Measurements from ENCODE around the gene KCNQ4.

The KCNQ4 gene

DNA sequence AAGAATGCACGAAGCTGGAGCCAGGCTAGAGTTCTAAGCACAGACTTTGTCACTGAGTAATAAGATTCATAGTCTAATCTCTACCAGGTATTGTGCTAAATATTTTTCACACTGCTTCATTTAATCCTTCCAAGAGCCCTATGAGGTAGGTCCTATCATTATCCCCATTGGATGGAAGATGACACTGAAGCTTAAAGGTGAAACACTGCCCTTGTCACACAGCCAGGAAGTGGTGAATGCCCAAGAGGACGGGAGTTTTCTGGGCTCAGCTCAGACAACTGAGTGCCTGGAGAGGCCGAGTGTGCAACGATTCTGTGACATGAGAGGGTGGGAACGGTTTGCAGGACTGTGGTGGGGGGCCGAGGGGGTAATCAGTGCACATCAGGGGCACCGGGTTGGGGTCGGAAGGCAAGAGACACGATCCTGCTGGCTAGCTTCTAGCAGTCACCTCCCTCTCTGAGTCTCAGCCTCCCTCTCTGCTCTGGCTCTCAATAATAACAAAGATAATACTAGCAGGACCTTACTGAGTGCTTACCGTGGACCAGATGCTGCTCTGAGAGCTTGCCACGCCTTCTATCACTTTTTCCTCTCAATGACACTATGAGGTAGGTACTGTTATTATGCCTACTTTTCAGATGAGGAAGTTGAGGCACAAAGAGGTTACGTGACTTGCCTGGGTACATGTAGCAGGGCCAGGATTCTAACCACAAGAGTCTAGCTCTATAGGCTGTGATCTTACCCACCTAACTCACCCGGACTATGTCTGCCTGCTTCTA is 12.4 kb downstream of the KCNQ4 start:
- no peak for DNase-seq (ENCODE audit: low spot score)

DNA sequence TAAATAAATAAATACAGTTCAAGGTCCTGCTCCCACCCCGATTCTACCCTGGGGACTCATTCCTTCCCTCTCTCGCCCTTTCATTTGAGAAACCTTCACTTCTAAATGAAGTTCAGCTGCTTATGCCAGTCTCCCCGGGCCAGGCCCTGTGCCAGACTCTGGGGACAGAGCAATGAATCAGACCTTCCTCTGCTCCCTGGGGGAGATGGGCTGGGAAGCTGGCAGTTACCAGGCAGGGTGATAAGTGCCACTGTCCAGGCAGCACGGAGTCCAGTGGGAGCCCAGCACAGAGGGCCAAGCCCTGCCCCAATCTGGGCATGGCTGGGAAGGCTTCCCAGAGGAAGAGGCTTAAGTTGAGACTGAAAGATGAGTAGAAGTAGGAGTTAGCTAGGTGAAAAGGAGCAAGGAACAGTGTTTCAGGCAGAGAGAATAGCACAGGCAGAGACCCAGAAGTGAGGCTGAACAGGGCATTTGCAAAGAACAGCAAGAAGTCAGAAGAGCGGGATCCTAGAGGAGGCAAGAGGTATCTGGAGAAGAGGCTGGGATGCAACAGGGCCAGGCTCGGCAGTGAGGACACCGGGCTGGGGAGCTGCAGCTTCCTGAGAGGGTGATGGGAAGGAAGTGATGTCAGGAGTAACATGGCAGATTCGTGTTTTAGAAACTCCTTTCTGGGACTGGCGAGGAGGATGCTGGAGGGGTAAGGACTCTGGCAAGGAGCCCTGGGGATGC is 13.5 kb downstream of the KCNQ4 start:
- no peak for DNase-seq (ENCODE audit: low spot score)

DNA sequence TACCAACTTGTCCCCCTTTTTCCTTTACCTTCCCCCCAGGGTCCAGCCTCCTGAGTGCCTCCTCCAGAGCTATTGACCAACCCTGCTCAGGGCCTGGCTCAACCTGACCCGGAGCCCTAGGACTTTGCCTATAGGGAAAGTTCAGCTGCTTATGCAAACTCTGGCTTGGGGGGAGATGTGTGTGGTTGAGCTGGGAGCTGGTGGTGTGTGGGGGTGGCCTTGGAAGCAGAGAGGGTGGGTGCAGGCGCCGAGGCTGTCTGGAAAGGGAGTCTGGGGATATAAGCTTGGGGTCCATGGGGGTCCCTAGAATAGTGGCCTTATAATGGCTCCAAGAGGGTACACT is 14.1 kb downstream of the KCNQ4 start:
- DNase-seq (ENCODE audit: low spot score): no peak

DNA sequence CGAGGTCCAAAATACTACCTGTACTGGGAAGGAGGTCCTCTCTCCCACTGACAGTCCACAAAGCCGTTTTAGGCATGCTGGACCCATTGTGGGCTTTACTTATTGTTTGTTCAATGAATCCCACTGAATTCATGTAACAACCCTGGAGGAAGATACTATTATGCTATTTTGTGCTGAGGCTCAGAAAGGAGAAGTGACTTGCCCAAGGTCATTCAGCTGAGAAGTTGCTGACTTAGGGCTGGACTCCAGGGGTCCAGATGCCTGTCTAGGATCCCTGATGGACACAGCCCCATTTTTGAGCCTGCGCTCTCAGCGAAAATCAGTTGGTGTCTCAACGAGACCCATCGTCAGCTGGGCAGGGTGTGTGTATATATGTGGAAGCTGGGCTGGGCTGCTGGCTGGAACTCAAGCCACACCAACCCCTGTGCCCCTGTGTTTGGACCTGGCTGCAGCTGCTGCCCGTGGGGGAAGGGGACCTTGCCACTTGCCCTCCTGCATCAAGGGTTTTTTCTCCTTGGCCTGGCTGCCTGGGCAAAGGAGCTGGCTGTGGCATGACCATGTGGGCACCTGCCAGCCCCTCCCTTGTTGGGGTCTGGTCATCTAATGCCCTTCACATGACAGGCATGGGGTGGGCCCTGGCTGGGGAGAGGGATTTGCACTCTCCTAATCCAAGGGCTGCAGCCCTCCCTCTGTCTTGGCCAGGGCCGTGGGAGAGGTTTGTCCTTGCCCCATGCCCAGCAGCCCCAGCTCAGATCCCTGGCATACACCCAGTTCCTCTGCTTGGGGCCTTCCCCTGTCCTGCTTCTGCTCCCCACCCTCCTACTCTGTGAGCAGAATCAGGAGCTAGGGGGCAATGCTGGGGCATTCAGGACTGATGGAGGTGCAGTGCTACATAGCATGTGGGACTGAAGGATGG is 15.0 kb downstream of the KCNQ4 start:
- DNase-seq (ENCODE audit: low spot score): no peak

DNA sequence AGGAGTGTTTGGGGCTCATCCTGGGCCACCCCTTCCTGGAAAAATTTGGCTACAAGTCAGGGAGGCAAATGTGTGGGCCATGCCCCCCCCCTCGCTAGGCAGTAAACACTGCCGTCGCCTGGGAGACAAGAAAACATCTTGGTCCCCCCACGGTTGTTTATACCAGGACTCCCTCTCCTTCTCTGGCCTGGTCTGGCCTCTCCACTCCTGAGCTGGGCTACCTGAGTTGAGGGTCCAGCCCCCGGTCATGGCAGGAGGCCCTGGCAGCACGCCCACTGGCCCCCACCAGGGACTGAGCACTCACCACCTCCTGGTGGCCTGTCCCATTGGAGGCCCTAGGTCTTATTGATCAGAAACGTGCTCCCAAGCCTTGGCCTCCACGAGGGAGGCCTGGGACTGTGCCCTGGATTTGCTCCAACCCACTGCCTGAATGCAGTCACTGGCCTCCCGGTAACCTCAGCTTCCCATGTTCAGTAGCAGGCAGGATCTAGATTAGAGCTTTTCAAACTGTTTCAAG is 15.8 kb downstream of the KCNQ4 start:
- DNase-seq (ENCODE audit: low spot score): no peak

DNA sequence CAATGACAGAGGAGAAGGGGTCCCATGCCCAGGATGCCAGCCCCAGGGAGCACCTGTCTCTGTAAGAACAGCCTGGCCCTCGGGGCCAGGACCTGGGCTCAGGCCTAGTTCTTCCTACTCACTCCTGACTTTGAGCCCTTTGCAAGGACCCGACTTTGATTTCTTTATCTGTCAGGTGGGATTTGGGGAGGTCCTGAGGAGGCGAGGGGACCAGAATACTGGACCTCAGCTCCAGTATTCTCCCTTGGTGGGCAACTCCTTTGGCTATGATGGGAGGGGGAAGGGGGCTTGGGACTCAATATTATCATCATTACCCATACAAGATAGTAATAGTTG is 18.1 kb downstream of the KCNQ4 start:
- no peak for DNase-seq (ENCODE audit: low spot score)

DNA sequence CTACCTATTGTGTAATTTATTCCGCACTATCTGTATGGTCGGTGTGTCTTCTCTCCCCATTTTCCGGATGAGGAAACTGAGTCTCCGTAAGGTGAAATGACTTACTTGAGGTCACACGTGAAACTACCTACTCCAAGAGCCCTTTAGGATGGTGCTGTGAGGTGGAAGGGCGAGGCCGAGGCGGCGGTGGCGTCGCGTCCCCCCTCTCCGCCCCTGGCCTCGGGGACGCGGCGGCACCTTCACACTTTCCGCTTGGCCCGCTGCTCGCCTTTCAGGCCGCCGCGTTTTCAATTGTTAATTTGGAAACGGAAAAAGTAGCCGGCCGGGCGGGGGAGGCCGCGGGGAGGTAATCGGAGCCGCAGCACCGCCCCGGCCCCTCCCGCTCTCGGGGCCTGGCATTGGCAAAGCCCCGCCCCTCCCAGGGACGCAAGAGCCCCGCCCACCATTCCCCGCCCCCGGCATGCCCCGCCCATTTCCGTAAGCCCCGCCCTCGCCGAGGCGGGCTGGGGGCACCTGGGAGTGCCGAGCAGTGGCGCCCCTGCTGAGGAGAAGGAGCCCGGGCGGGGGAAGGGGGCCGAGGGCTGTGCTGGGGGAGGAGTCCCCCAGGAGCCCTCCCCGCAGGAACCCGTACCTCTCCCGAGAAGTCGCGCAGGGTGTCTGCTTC is 18.6 kb downstream of the KCNQ4 start:
- peak; percentile 65 for DNase-seq (ENCODE audit: low spot score)

DNA sequence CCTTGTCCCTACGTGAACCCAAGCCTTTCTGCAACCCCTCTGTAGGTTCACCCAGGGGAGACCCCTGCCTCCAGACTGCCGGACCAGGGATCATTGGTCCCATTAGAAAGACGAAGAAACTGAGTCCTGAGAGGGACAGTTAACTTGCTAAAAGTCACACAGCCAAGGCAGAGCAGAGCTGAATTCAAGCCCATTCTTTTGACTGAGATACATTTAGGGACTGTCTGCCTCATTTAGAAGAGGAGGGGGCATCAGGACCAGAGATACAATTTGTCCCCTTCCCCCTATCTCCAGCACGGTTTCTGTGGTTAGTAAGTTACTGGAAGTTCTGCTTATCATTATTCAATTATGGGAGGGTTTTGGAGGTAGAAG is 19.1 kb downstream of the KCNQ4 start:
- no peak for DNase-seq (ENCODE audit: low spot score)

DNA sequence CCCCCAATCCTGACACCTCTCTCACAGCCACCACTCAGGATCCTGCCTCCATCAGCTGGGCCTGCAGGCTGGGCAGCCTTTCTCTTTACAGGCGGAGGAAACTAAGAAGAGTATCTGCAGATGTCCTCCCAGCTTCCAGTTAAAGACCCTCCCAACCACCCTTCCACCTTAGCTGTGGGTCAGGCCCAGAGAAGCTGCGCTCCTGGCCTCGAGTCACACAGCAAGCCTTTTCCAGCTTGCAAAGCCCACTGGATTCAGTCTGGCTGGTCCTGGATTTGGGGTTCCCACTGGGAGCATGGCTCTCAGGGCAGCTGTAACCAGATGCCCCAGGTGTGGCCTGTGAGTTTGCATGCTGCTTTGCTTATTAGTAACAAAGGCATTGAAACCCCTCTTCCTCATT is 19.9 kb downstream of the KCNQ4 start:
- no peak for DNase-seq (ENCODE audit: low spot score)

DNA sequence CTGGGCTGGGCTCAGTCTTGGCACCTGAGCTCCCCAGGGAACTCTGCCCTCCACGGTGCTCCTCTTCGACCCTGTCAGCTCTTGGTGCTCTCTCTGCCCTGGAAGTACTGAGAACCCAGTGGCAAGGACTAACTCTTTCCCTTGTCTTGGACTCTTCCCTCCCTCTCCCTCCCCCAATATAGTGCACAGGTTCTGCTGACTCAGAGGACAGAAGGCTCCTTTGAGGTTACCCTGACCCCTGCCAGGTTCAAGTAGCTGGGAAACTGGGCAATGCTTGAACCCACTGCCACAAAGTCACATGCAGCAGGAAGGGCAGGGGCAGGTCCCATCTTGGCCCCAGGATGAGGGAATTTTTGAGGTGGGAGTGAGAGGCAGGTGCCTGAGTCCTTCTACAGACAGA is 20.3 kb downstream of the KCNQ4 start:
- DNase-seq (ENCODE audit: low spot score): no peak

DNA sequence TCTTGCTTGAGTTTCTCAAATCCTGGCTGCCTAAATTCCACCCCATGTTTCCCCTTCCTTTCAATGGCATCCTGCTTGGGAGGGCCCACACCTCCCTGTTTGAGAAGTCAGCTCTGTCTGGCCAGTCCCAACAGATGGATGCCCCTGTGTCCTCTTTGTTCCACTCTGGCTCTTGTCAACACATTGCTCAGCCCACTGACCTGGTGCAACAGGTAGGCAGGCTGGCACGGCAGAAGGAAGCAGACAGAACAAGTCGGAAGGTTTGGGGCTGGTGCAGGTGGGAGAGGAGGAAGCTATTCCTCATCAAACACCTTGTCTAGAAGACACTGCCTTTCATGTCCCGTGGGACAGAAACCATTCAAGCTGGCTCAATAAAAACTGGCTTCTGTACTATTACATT is 22.7 kb downstream of the KCNQ4 start:
- DNase-seq (ENCODE audit: low spot score): no peak

DNA sequence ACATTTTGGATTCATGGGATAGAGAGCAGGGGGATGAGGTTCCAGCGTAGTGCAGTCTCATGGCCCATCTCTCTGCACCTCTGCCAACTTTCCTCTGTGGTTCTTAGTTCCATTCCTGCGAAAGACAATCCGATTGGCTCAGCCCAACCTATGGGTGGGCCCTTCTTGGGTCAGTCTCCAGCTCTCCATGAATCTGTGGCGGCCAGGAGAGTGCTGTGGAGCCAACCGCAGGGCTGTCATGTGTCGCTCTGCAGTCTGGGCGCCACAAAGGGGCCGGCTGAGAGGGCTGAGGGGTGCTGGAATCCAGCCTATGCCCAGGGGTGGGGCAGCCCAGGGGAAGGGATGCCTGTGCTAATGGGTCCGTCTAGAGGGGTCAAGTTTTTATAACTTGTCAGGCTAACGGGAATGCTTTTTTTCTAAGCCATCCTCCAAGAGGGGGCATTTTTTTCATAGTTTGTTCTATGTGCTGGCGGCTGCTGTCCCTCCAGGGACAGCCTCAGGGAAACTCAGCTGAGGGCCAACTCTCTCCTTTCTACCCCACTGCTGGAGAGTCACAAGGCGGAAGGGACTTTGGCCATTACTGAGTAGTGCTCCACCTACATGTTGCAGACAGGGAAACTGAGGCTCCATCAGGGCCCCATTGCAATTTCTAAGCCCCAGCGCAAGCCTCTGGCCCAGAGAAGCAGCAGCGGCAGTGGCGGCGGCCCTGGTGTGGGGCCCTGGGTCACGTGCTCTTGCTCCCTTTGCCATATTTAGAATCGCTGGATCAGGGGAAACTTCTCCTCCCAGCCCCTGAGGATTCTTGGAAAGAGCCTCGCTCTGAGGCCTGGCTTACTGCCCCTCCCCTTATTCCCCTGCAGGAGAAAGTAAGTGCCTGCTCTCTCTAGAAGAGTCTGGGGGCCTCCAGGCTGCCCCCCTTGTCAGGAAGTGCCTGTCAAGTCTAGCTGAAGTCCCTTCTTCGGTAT is 23.4 kb downstream of the KCNQ4 start:
- no peak for DNase-seq (ENCODE audit: low spot score)

DNA sequence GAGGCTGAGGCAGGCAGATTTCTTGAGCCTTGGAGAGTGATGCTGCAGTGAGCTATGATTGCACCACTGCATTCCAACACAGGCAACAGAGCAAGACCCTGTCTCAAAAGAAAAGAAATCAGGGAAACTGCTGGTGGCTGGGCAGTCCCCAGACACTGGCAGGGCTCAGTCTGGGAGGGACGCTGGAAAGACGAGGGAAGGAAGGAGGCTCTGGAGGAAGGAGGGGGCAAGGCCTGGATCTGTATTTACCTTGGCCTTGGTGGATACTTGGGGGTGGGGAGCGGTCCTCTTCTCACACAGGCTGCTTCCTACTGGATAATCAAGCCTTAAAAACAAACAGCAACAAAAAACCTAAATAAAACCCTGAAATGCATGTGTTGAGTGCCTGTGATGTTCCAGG is 24.4 kb downstream of the KCNQ4 start:
- no peak for DNase-seq (ENCODE audit: low spot score)

DNA sequence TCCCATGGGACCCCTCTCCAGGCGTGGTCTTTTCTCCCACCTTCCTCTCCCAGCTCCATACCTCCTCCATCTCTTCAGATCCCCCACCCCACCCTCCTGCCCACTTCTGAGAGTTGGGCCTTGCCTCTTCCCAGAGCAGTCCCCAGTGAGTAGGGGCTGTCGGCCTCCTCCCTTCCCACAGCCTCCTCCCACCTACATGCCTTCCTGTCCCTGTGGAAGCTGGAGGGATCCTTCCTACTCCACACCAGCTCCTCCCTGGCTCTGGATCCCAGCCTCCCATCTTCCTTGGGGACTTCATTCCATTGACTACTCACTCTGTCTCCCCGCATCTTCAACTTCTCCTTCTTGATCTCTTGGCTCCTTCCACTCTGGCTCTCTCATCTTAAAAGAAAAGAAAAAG is 24.9 kb downstream of the KCNQ4 start:
- no peak for DNase-seq (ENCODE audit: low spot score)

DNA sequence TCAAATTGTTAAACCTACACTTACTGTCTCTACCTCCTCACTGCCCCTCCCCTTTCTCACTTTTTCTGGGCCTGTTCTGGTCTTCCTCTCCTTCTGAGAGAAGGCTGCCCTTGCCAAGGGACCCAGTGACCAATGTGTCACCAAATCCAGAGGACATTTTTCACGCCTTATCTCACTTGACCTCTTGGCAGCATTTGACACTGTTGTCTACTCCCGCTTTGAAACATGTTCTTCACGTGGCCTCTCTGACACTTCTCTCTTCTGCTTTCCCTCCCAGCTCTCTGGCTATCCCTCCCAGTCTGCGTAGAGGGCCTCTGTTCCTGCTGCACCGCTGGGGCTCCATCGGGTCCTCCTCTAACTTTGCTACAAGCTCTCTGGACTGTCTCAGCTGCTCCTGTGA is 25.3 kb downstream of the KCNQ4 start:
- DNase-seq (ENCODE audit: low spot score): no peak

DNA sequence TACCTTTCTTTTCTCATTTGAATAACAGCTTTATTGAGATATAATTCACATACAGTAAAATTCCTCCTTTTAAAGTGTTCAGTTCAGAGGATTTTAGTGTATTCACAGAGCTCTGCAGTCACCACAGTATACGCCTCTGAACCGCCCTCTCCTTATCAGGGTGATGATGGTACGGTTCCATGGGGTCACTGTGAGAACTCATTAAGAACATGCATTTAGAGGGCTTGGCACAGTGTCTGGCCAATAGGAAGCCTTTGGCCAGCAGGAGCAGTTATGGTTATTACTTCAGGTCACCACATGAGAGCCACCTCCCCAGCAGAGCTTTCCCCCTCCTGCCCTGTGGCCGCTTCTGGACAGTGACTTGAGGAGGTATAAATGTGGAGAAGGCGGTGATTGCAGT is 27.3 kb downstream of the KCNQ4 start:
- no peak for DNase-seq (ENCODE audit: low spot score)

DNA sequence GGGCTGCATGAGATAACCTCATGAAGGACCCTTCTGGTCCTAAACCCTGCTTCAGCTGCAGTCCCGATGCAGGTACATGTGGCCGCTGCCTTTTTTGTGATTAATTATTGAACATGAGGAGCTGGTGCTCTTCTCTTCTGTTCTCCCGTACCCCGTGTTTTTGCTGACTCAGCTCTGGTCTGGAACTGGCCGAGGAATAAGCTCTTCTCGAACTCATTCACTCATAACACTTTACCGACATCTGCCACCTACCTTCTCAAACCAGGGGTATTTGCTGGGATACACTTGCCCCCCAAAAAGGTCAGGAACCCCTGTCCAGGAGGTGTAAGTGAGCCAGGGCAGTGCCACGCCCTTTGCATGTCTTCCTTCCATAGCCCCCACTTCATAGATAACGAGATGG is 31.8 kb downstream of the KCNQ4 start:
- no peak for DNase-seq (ENCODE audit: low spot score)

DNA sequence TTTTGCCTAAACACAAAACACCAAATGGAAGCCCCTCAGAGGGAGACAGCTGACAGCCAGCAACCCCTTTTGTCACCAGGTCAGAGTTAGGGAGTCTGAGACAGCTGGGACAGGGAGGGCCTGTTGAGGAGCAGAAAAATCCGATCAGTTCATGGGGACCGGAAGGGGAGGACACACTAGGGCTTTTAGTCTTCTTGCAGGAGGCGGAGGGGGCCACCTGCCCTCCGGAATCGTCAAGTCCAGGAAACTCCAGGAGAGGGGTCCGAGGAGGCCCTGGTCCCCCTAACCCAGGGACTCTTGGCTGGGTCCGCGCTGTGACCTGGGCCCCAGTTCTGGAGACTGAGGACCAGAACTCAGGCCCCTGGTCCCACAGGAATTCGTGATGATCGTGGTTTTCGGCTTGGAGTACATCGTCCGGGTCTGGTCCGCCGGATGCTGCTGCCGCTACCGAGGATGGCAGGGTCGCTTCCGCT is 34.2 kb downstream of the KCNQ4 start:
- DNase-seq (ENCODE audit: low spot score): no peak

DNA sequence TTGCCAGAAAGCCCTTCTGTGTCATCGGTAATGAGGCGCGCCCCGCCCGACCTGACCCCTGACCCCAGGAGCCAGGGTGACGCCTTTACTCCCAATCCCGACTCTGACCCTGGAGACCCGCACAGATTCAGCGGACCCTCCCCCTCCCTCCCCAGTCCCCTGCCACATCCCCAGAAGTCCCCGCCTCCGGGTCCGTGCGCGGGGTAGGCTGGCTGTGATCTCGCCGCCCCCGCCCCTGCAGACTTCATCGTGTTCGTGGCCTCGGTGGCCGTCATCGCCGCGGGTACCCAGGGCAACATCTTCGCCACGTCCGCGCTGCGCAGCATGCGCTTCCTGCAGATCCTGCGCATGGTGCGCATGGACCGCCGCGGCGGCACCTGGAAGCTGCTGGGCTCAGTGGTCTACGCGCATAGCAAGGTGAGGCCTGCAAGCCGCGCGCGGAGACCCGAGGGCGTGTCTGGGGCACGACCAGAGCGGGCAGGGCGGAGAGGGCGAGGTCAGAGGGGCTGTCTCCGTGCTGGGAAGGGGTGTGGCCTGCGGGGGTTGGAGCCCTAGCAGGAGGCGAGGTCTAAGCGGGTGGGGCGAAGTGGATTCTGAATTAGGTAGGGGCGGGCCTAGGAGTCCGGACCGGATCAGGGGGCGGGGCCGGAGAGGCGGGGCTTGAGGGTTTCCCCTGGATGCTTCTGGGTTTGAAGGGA is 34.8 kb downstream of the KCNQ4 start:
- DNase-seq (ENCODE audit: low spot score): no peak

DNA sequence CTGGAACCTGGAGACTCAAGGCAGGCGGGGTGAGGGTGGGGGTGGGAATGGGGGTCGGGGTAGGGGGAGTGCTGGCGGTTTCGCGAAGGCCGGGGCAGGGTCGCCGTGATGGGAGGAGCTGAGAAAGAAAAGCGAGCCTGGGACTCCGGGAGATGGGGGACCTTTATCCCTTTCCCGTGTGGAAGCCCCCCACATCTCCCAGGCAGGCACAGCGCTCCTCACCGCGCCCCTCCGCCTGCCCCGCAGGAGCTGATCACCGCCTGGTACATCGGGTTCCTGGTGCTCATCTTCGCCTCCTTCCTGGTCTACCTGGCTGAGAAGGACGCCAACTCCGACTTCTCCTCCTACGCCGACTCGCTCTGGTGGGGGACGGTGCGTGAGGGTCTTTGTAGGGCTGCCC is 35.5 kb downstream of the KCNQ4 start:
- DNase-seq (ENCODE audit: low spot score): no peak
